ENCODE measurements around the gene IL20RB. TPM values are rescaled to one million over a fixed set of nuclear protein-coding genes. Genes with fewer than 3 reads are reported as not detected.
A peak's percentile ranks its signal among the peaks of the same experiment; 100 is the strongest.

Gene IL20RB
- total and polyA plus RNA-seq, 7 experiments from 2014 or later, result 0.33 to 3.5 (median 2.4) TPM; not detected in 1

- H3K4me1 Mint-ChIP-seq, result peaks cover 29 to 82% (median 71%) of the 10 kb centered on the region in 7 donors
- no peaks in the 10 kb centered on the region for H3K27me3 Mint-ChIP-seq
- Histone ChIP-seq H3K4me1 (ENCODE audit: control insufficient read depth in 2 of 2, insufficient read depth in 2 of 2, low read length in 2 of 2) (peaks cover 18 to 21% of the 10 kb centered on the region in 2 donors), H3K4me3 (ENCODE audit: low read length) (no peak overlapping the region), H3K9me3 (ENCODE audit: control insufficient read depth in 2 of 3, low read length in 3 of 3) (no peaks in the 10 kb centered on the region), H3K27me3 (ENCODE audit: control insufficient read depth in 2 of 2, insufficient read depth in 2 of 2, low read length in 2 of 2) (no peaks in the 10 kb centered on the region), H3K27ac (ENCODE audit: low read depth, low read length) (no peak overlapping the region), H3K36me3 (ENCODE audit: control insufficient read depth in 2 of 3, insufficient read depth in 3 of 3, low read length in 3 of 3) (peaks cover 0 to 4% (median 3%) of the 10 kb centered on the region in 3 experiments)
- intact Hi-C loops (cut with micrococcal nuclease), result no loop called here
- H3K36me3 Mint-ChIP-seq, result peaks cover 16 to 50% (median 47%) of the 10 kb centered on the region in 5 donors
- H3K4me3 Mint-ChIP-seq, result no peak overlapping the region
- no peaks in the 10 kb centered on the region for H3K9me3 Mint-ChIP-seq
- CTCF ChIA-PET, result no interaction called here
- peak overlapping the region in 3 of 9 donors; percentile 3 to 19 (median 17) for H3K27ac Mint-ChIP-seq
- POLR2A ChIA-PET, result no interaction called here
- DNase-seq (no peak), ATAC-seq (no peak)
Observed at GRCh38 chr3:136929977-136930670, 27.7 kb upstream of the IL20RB start.

DNA sequence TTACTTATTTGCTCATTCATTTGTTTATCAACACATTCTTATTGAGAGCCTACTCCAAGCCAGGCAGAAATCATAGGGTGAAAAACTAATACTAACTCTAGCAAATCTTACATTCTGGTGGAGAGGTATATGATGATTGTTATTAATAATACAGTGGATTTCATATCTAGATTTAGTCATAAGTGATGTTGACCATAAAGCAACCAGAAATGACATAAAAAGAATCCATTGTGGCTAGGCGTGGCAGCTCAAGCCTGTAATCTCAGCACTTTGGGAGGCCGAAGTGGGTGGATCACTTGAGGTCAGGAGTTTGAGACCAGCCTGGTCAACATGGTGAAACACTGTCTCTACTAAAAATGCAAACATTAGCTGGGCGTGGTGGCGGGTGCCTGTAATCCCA, 26.2 kb upstream of the IL20RB start:
- DNase-seq (no peak), ATAC-seq (no peak)
- Mint-ChIP-seq H3K27ac (peak overlapping the region in 7 of 9 donors; percentile 22 to 59 (median 29)), H3K36me3 (peaks cover 18 to 59% (median 57%) of the 10 kb centered on the region in 5 donors), H3K9me3 (peaks cover 0 to 3% (median 0%) of the 10 kb centered on the region in 11 donors), H3K4me1 (peaks cover 27 to 81% (median 74%) of the 10 kb centered on the region in 7 donors), H3K27me3 (no peaks in the 10 kb centered on the region), H3K4me3 (peak overlapping the region in 2 of 10 donors; percentile 0 to 12)
- Histone ChIP-seq H3K9me3 (ENCODE audit: control insufficient read depth in 2 of 3, low read length in 3 of 3) (no peaks in the 10 kb centered on the region), H3K27ac (ENCODE audit: low read depth, low read length) (no peak overlapping the region), H3K36me3 (ENCODE audit: control insufficient read depth in 2 of 3, insufficient read depth in 3 of 3, low read length in 3 of 3) (peaks cover 0 to 4% (median 3%) of the 10 kb centered on the region in 3 experiments), H3K4me1 (ENCODE audit: control insufficient read depth in 2 of 2, insufficient read depth in 2 of 2, low read length in 2 of 2) (peaks cover 16 to 18% of the 10 kb centered on the region in 2 donors), H3K4me3 (ENCODE audit: low read length) (no peak overlapping the region), H3K27me3 (ENCODE audit: control insufficient read depth in 2 of 2, insufficient read depth in 2 of 2, low read length in 2 of 2) (no peaks in the 10 kb centered on the region)
- intact Hi-C loops (cut with micrococcal nuclease), result loop anchor here in 1 of 2 donors (1.0 kb wide), 1 partner anchor 11 kb away; no protein-coding TSS in a partner anchor
- ChIA-PET POLR2A (no interaction called here), CTCF (no interaction called here)

GRCh38 chr3:136932523-136932922, 25.3 kb upstream of the IL20RB start:
- peaks cover 0 to 4% (median 3%) of the 10 kb centered on the region in 3 experiments for H3K36me3 ChIP-seq (ENCODE audit: control insufficient read depth in 2 of 3, insufficient read depth in 3 of 3, low read length in 3 of 3)
- no peak overlapping the region for H3K27ac ChIP-seq (ENCODE audit: low read depth, low read length)
- DNase-seq (no peak), ATAC-seq (peak; percentile 37)
- Mint-ChIP-seq H3K27ac (peak overlapping the region in 8 of 9 donors; percentile 22 to 83 (median 65)), H3K9me3 (peaks cover 0 to 10% (median 0%) of the 10 kb centered on the region in 11 donors), H3K36me3 (peaks cover 18 to 62% (median 60%) of the 10 kb centered on the region in 5 donors), H3K4me1 (peaks cover 26 to 82% (median 75%) of the 10 kb centered on the region in 7 donors), H3K27me3 (no peaks in the 10 kb centered on the region), H3K4me3 (peak overlapping the region in 2 of 10 donors; percentile 8 to 34)
- no peaks in the 10 kb centered on the region for H3K9me3 ChIP-seq (ENCODE audit: control insufficient read depth in 2 of 3, low read length in 3 of 3)
- peaks cover 16 to 18% of the 10 kb centered on the region in 2 donors for H3K4me1 ChIP-seq (ENCODE audit: control insufficient read depth in 2 of 2, insufficient read depth in 2 of 2, low read length in 2 of 2)
- no peak overlapping the region for H3K4me3 ChIP-seq (ENCODE audit: low read length)
- CTCF ChIA-PET, result no interaction called here
- intact Hi-C loops (cut with micrococcal nuclease), result loop anchor here in 1 of 2 donors (1.0 kb wide), 1 partner anchor 12 kb away; no protein-coding TSS in a partner anchor
- no peaks in the 10 kb centered on the region for H3K27me3 ChIP-seq (ENCODE audit: control insufficient read depth in 2 of 2, insufficient read depth in 2 of 2, low read length in 2 of 2)
- POLR2A ChIA-PET, result no interaction called here

DNA sequence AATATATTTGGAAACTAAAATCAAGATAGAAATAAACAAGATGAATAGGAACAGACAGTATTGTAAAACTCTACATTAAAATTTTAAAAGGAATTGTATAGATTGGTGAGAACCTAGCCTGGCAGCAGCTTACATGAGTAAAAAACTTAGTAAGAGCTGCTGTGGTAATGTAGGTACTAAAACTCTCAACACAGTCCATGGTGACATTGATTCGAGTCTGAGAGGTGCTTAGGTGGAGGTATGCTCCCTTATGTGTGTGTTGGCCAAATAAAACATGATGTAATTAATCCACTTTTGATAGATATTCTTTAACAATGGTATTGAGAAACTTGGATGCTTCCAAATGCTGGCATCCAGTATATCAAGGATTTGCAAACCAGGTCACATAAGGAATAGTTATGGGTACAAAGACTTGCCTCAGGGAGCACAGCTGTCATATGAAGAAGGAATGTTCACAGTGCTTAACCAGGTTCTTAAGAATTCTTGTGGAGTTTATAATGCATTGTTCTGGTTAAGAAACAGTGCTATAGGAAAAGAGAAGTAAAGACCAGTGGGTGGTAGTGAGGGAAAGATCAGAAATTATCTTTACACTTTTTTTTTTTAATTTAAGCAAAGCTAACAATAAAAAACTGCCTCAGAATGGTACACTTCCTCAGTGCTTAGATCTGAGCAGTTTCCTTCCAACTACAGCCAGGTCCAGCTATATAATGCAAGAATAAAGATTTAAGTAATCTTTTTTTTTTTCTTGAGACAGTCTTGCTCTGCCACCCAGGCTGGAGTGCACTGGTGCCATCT, 24.6 kb upstream of the IL20RB start:
- Mint-ChIP-seq H3K4me3 (peak overlapping the region in 2 of 10 donors; percentile 8 to 34), H3K9me3 (peaks cover 0 to 13% (median 0%) of the 10 kb centered on the region in 11 donors), H3K4me1 (peaks cover 26 to 82% (median 75%) of the 10 kb centered on the region in 7 donors), H3K27me3 (no peaks in the 10 kb centered on the region), H3K36me3 (peaks cover 17 to 61% (median 59%) of the 10 kb centered on the region in 5 donors), H3K27ac (peak overlapping the region; percentile 22 to 83 (median 65))
- H3K27ac ChIP-seq (ENCODE audit: low read depth, low read length), result no peak overlapping the region
- intact Hi-C loops (cut with micrococcal nuclease), result loop anchor here in 1 of 2 donors (1.0 kb wide), 1 partner anchor 13 kb away; no protein-coding TSS in a partner anchor
- ATAC-seq, result no peak
- DNase-seq, result no peak
- ChIA-PET CTCF (no interaction called here), POLR2A (no interaction called here)
- H3K36me3 ChIP-seq (ENCODE audit: control insufficient read depth in 2 of 3, insufficient read depth in 3 of 3, low read length in 3 of 3), result peaks cover 0 to 4% (median 2%) of the 10 kb centered on the region in 3 experiments
- no peaks in the 10 kb centered on the region for H3K27me3 ChIP-seq (ENCODE audit: control insufficient read depth in 2 of 2, insufficient read depth in 2 of 2, low read length in 2 of 2)
- H3K9me3 ChIP-seq (ENCODE audit: control insufficient read depth in 2 of 3, low read length in 3 of 3), result no peaks in the 10 kb centered on the region
- no peak overlapping the region for H3K4me3 ChIP-seq (ENCODE audit: low read length)
- H3K4me1 ChIP-seq (ENCODE audit: control insufficient read depth in 2 of 2, insufficient read depth in 2 of 2, low read length in 2 of 2), result peaks cover 17 to 18% of the 10 kb centered on the region in 2 donors

- Histone ChIP-seq H3K27ac (ENCODE audit: low read depth, low read length) (no peak overlapping the region), H3K4me3 (ENCODE audit: low read length) (no peak overlapping the region), H3K36me3 (ENCODE audit: control insufficient read depth in 2 of 3, insufficient read depth in 3 of 3, low read length in 3 of 3) (no peaks in the 10 kb centered on the region), H3K4me1 (ENCODE audit: control insufficient read depth in 2 of 2, insufficient read depth in 2 of 2, low read length in 2 of 2) (peaks cover 22 to 37% of the 10 kb centered on the region in 2 donors), H3K27me3 (ENCODE audit: control insufficient read depth in 2 of 2, insufficient read depth in 2 of 2, low read length in 2 of 2) (no peaks in the 10 kb centered on the region), H3K9me3 (ENCODE audit: control insufficient read depth in 2 of 3, low read length in 3 of 3) (no peaks in the 10 kb centered on the region)
- no peaks in the 10 kb centered on the region for H3K27me3 Mint-ChIP-seq
- CTCF ChIA-PET, result interaction anchor here (0.7 kb wide), 1 partner anchor 185 kb away, joined by 3 read pairs; no protein-coding TSS in a partner anchor
- ATAC-seq (no peak), DNase-seq (no peak)
- POLR2A ChIA-PET, result interaction anchor here (1.5 kb wide), 1 partner anchor 10 kb away, joined by 3 read pairs; no protein-coding TSS in a partner anchor
- H3K4me3 Mint-ChIP-seq, result peak overlapping the region in 1 of 10 donors; percentile 66
- peaks cover 17 to 48% (median 45%) of the 10 kb centered on the region in 5 donors for H3K36me3 Mint-ChIP-seq
- intact Hi-C loops (cut with micrococcal nuclease), result loop anchor here (5.0 kb wide), 1 partner anchor 75 kb away; the partner anchor contains the start of gene NCK1 (in 2 of the 2)
- H3K4me1 Mint-ChIP-seq, result peaks cover 42 to 82% (median 69%) of the 10 kb centered on the region in 7 donors
- peaks cover 0 to 13% (median 0%) of the 10 kb centered on the region in 11 donors for H3K9me3 Mint-ChIP-seq
- H3K27ac Mint-ChIP-seq, result no peak overlapping the region
Observed at GRCh38 chr3:136937175-136937574, 20.6 kb upstream of the IL20RB start.

DNA sequence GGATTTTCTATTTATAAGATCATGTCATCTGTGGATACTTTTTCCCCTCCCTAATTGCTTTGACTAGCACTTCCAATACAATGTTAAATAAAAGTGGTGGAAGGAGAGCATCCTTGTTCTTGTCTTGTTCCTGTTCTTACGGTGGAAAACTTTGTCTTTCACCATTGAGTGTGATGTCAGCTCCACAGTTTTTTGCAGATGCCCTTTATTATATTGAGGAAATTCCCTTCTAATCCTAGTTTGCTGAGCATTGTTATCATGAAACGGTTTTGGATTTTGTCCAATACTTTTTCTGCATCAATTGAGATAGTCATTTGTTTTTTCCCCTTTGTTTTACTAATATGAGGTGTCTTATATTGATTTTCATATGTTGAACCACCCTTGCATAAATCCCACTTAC, 19.9 kb upstream of the IL20RB start:
- Mint-ChIP-seq H3K27ac (no peak overlapping the region), H3K4me1 (peaks cover 43 to 82% (median 69%) of the 10 kb centered on the region in 7 donors), H3K27me3 (no peaks in the 10 kb centered on the region), H3K9me3 (peaks cover 0 to 13% (median 0%) of the 10 kb centered on the region in 11 donors), H3K4me3 (peak overlapping the region in 2 of 10 donors; percentile 2 to 66), H3K36me3 (peaks cover 17 to 50% (median 40%) of the 10 kb centered on the region in 5 donors)
- Histone ChIP-seq H3K4me3 (ENCODE audit: low read length) (no peak overlapping the region), H3K36me3 (ENCODE audit: control insufficient read depth in 2 of 3, insufficient read depth in 3 of 3, low read length in 3 of 3) (no peaks in the 10 kb centered on the region), H3K9me3 (ENCODE audit: control insufficient read depth in 2 of 3, low read length in 3 of 3) (no peaks in the 10 kb centered on the region), H3K27ac (ENCODE audit: low read depth, low read length) (no peak overlapping the region), H3K4me1 (ENCODE audit: control insufficient read depth in 2 of 2, insufficient read depth in 2 of 2, low read length in 2 of 2) (peaks cover 15 to 35% of the 10 kb centered on the region in 2 donors), H3K27me3 (ENCODE audit: control insufficient read depth in 2 of 2, insufficient read depth in 2 of 2, low read length in 2 of 2) (no peaks in the 10 kb centered on the region)
- intact Hi-C loops (cut with micrococcal nuclease), result loop anchor here (2.0 to 5.0 kb wide), 3 partner anchors 19 to 185 kb away; partner anchors contain the start of genes NCK1 (in 2 of the 2) and STAG1 (in 1 of the 2)
- DNase-seq (no peak), ATAC-seq (no peak)
- POLR2A ChIA-PET, result interaction anchor here (1.5 kb wide), 1 partner anchor 10 kb away, joined by 3 read pairs; no protein-coding TSS in a partner anchor
- CTCF ChIA-PET, result no interaction called here

Data from naive thymus-derived CD4-positive, alpha-beta T cell (primary cell).